ENCODE data around the gene MPST.
A peak's percentile ranks its signal among the peaks of the same experiment; 100 is the strongest.

MPST gene

DNA sequence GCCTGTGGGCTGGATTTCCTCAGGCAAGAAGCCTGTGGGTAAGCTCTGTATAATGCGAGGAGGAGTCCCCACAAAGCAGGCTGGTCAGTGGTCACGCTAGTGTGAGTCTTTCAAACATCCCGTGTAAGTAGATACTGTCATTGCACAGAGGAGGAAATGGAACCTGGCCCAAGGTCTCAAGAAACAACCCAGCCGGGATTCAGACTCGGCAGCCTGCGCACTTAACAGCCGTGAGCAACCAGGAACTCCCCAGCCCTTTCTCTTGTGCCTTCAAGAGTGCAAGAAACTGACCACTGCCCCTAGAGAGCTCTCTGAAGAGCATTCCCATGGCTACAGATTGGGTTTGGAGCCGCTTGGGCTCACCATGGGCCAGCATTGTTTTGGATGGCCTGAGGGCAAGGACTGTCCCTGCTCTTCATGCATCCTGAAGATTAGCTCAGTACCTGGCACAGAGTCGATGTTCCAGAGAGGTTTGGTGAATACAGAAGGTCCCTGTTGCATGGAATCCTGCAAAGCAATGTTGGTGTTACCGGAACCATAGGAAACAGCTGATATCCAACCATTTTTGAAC lies 6.0 kb downstream of the MPST start:
- TF ChIP-seq POLR2A (IDR thresholded peaks at IDR 0.05; ENCODE audit: extremely low read depth, insufficient read length) (no peak), MYC (IDR thresholded peaks at IDR 0.05; ENCODE audit: low read depth, low read length) (no peak), CTCF (IDR thresholded peaks at IDR 0.05; ENCODE audit: low read depth, low read length) (no peak), MAX (IDR thresholded peaks at IDR 0.05; ENCODE audit: low read depth, low read length) (no peak)
- no peak for DNase-seq (ENCODE audit: low read depth)
- H3K4me3 ChIP-seq (ENCODE audit: low read depth, low read length), result no peak overlapping the region

DNA sequence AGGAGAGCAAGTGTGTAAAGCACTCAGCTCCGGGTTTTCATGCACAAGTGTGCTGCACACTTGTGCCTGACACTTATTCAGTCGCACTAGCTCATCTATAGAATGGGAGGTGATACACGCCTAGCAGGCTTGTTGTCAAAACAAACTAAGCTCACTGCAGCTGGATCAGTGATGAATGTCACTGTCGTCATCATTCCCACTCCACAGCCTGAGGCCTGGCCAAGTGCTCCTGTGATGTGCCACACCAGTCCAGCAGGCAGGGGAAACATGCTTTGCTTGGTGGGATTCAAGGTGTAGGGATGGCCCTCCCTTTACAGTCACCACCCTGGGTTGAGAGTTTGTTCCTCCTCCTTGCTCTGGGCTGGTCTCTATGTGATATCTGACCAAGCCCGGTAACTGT lies 6.8 kb downstream of the MPST start:
- no peak for DNase-seq (ENCODE audit: low read depth)
- no peak for TF ChIP-seq POLR2A (IDR thresholded peaks at IDR 0.05; ENCODE audit: extremely low read depth, insufficient read length)
- no peak for TF ChIP-seq CTCF (IDR thresholded peaks at IDR 0.05; ENCODE audit: low read depth, low read length)
- no peak for TF ChIP-seq MAX (IDR thresholded peaks at IDR 0.05; ENCODE audit: low read depth, low read length)
- no peak for TF ChIP-seq MYC (IDR thresholded peaks at IDR 0.05; ENCODE audit: low read depth, low read length)
- H3K4me3 ChIP-seq (ENCODE audit: low read depth, low read length), result no peak overlapping the region

GRCh38 chr22:37027556-37027955 lies 8.0 kb downstream of the MPST start:
- H3K4me3 ChIP-seq (ENCODE audit: low read depth, low read length), result no peak overlapping the region
- DNase-seq (ENCODE audit: low read depth), result no peak
- no peak for TF ChIP-seq MYC (IDR thresholded peaks at IDR 0.05; ENCODE audit: low read depth, low read length)
- no peak for TF ChIP-seq CTCF (IDR thresholded peaks at IDR 0.05; ENCODE audit: low read depth, low read length)
- TF ChIP-seq MAX (IDR thresholded peaks at IDR 0.05; ENCODE audit: low read depth, low read length), result no peak
- TF ChIP-seq POLR2A (IDR thresholded peaks at IDR 0.05; ENCODE audit: extremely low read depth, insufficient read length), result no peak

GRCh38 chr22:37028692-37029674 lies 9.4 kb downstream of the MPST start:
- no peak for TF ChIP-seq CTCF (IDR thresholded peaks at IDR 0.05; ENCODE audit: low read depth, low read length)
- TF ChIP-seq MAX (IDR thresholded peaks at IDR 0.05; ENCODE audit: low read depth, low read length), result no peak
- no peak for TF ChIP-seq MYC (IDR thresholded peaks at IDR 0.05; ENCODE audit: low read depth, low read length)
- TF ChIP-seq POLR2A (IDR thresholded peaks at IDR 0.05; ENCODE audit: extremely low read depth, insufficient read length), result no peak
- no peak for DNase-seq (ENCODE audit: low read depth)
- no peak overlapping the region for H3K4me3 ChIP-seq (ENCODE audit: low read depth, low read length)

DNA sequence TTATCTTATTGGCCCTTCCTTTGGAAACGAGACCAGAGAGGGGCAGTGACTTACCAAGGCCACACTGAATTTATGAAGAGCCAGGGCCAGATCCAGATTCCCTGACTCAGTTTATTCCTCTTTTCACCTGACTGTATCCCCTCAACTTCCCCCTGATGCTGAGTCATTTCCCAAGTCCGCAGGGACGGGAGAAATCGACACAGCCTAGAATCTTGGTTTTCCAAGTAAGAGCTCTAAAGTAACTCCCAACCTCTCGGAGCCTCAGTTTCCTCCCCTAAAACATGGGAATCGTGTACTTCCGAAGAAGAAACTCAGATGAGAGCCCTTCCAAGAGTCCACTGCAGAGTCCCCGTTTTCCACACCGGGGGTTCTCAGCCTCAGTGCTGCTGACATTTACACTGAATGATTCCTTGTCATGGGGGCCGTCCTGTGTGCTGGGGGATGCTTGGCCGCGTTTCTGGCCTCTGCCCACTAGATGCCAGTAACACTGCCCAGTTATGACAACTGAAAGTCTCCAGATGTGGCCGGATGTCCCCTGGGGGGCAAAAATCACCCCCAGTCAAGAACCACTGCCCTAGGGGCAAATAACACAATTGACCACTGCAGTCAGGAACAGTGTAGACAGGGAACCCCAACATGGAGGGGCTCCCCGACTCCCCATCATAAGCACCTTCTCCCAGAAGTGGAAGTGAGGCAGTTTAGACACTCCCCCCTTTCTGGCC lies 11.2 kb downstream of the MPST start:
- H3K4me3 ChIP-seq (ENCODE audit: low read depth, low read length), result no peak overlapping the region
- peak; percentile 36 for DNase-seq (ENCODE audit: low read depth)
- TF ChIP-seq POLR2A (IDR thresholded peaks at IDR 0.05; ENCODE audit: extremely low read depth, insufficient read length) (no peak), CTCF (IDR thresholded peaks at IDR 0.05; ENCODE audit: low read depth, low read length) (peak; percentile 27)

Measured in NB4 (cell line).